HepG2 (cell line): ENCODE data around the gene CERS1. TPM values are rescaled to one million over a fixed set of nuclear protein-coding genes. Genes with fewer than 3 reads are reported as not detected.

Experiments
- ATF7-NPFF ChIP-seq: sonication (generic); formaldehyde crosslinking; IDR thresholded peaks from 2 replicates; pipeline ENCODE4 v1.8.1; 2023; ENCODE audit warnings: mild to moderate bottlenecking, low read depth, missing genetic modification reagents, moderate library complexity
- ATRX ChIP-seq: sonication (generic); formaldehyde crosslinking; IDR thresholded peaks from 2 replicates; pipeline ENCODE4 v1.4.0; 2020; ENCODE audit warnings: missing genetic modification reagents, borderline replicate concordance
- CBX1 ChIP-seq: IDR thresholded peaks from one replicate; pipeline ENCODE4 v1.6.1; 2016; ENCODE audit warnings: antibody characterized with exemption, low read depth
- CENPX ChIP-seq: sonication (generic); formaldehyde crosslinking; IDR thresholded peaks from 2 replicates; pipeline ENCODE4 v1.9.0; 2021; ENCODE audit warnings: mild to moderate bottlenecking, missing genetic modification reagents, moderate library complexity
- GATAD2A ChIP-seq: IDR thresholded peaks from 2 replicates; pipeline ENCODE4 v1.6.1; 2016
- HES4 ChIP-seq: sonication (generic); formaldehyde crosslinking; IDR thresholded peaks from 2 replicates; pipeline ENCODE4 v1.9.0; 2021; ENCODE audit warnings: mild to moderate bottlenecking, missing genetic modification reagents, borderline replicate concordance
- HHEX ChIP-seq: IDR thresholded peaks from 2 replicates; pipeline ENCODE4 v1.6.1; 2016; ENCODE audit warnings: control low read depth
- HMGXB4 ChIP-seq, 2 experiments: sonication (generic) in 1 of 2; formaldehyde crosslinking in 1 of 2; IDR thresholded peaks; 2 replicates each; pipeline versions ENCODE4 v1.4.0 to v1.6.1; 2018 to 2020; ENCODE audit warnings: missing genetic modification reagents in 2 of 2, borderline replicate concordance in 1 of 2, low read depth in 1 of 2, mild to moderate bottlenecking in 1 of 2, missing biosample characterization in 1 of 2
- NONO ChIP-seq, 2 experiments: fragments of 450-650 bp in 1 of 2; sonication (generic) in 1 of 2; formaldehyde crosslinking in 1 of 2; IDR thresholded peaks in 1 of 2; conservative IDR thresholded peaks in 1 of 2; 2 replicates each; pipeline versions ENCODE4 v1.6.1 to v1.8.0; 2017 to 2022; ENCODE audit warnings: mild to moderate bottlenecking in 1 of 2, missing genetic modification reagents in 1 of 2, moderate library complexity in 1 of 2
- RAD51 ChIP-seq: fragments of 450-650 bp; IDR thresholded peaks from 2 replicates; pipeline ENCODE4 v1.6.1; 2016; ENCODE audit warnings: borderline replicate concordance
- SMAD1 ChIP-seq: sonication (generic); formaldehyde crosslinking; IDR thresholded peaks from 2 replicates; pipeline ENCODE4 v1.4.0; 2020; ENCODE audit warnings: missing genetic modification reagents, low read depth, mild to moderate bottlenecking, borderline replicate concordance
- ZFYVE20 ChIP-seq: sonication (generic); formaldehyde crosslinking; IDR thresholded peaks from 2 replicates; pipeline ENCODE4 v1.8.0; 2023; ENCODE audit warnings: low read depth, mild to moderate bottlenecking, moderate library complexity, missing genetic modification reagents, borderline replicate concordance
- ZNF589 ChIP-seq: sonication (generic); formaldehyde crosslinking; conservative IDR thresholded peaks from 2 replicates; pipeline ENCODE4 v1.8.0; 2022; ENCODE audit warnings: mild to moderate bottlenecking, moderate library complexity, missing genetic modification reagents
- ZSCAN31 ChIP-seq: sonication (generic); formaldehyde crosslinking; IDR thresholded peaks from 2 replicates; pipeline ENCODE4 v1.5.0; 2020; ENCODE audit warnings: low read depth, mild to moderate bottlenecking, missing genetic modification reagents
- polyA plus RNA-seq, 8 experiments: library from polyadenylated mRNA; depleted of rRNA in 3 of 8; stranded (reverse) in 7 of 8; unstranded in 1 of 8; fragments of >200 nt; fragmentation: Illumina TruSeq in 4 of 8; extraction: Trizol in 4 of 8; gene quantifications; 2 replicates each; pipeline versions ENCODE4 v1.2.1 to v1.2.3, GENCODE V29; 2011 to 2016; ENCODE audit warnings: low read depth in 4 of 8, missing spikeins in 1 of 8, mixed read lengths in 1 of 8; ENCODE audit not compliant: insufficient read depth in 1 of 8
- total RNA-seq, 5 experiments: library from RNA; depleted of rRNA; stranded (reverse); fragments of >200 nt; fragmentation: Illumina TruSeq; extraction: Trizol; gene quantifications; 2 replicates each; pipeline ENCODE4 v1.2.3, GENCODE V29; 2016; ENCODE audit warnings: low read depth in 1 of 5
- TF ChIP-seq, protein P1 (sequence below): sonication (generic); formaldehyde crosslinking; IDR thresholded peaks from 2 replicates; pipeline ENCODE4 v1.9.0; 2022; ENCODE audit warnings: low read depth, missing genetic modification reagents
- TF ChIP-seq, protein P2 (sequence below): sonication (generic); formaldehyde crosslinking; IDR thresholded peaks from 2 replicates; pipeline ENCODE4 v1.5.1; 2020; ENCODE audit warnings: mild to moderate bottlenecking, missing genetic modification reagents, moderate library complexity
- TF ChIP-seq, protein P3 (sequence below): sonication (generic); formaldehyde crosslinking; IDR thresholded peaks from 2 replicates; pipeline ENCODE4 v1.4.0; 2020; ENCODE audit warnings: missing genetic modification reagents

CERS1 gene
- total and polyA plus RNA-seq, 2 of the 13 experiments (the other 11 are each of a cell fraction or from before 2014, with no cell fraction given): 4.6 to 9.8 TPM

DNA sequence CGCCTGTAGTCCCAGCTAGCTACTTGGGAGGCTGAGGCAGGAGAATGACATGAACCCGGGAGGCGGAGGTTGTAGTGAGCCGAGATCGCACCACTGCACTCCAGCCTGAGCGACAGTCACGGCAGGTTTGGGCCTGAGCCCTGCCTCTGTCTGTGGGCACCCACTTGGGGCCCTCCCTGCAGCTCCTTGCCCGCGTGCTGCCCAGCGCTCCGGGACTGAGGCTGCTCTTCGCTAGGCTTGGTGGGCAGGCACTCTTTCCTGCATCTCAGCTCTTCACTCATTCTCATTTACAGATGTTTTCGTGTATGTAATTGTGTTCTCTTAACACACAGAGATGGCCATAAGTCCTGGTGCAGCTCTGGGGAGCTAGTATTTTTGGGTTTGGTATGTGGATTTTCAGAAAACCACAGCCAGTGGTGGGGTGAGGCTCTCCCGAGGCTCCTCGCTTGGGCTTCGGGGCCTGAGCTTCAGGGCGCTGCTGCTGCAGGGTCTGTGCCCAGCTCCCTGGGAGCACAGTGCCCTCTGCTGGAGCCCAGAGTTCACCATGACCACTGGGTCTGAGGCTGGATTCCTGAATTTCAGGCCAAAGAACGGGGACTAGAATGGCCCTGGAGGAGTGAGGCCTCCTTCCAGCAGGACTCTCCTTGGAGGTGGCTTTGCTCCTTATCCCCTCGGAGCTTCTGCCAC is 49.0 kb downstream of the CERS1 start (continued):
- TF ChIP-seq HES4: no peak
- TF ChIP-seq ZFYVE20 (CRISPR knock-in tag): no peak
- TF ChIP-seq, protein P1, sequence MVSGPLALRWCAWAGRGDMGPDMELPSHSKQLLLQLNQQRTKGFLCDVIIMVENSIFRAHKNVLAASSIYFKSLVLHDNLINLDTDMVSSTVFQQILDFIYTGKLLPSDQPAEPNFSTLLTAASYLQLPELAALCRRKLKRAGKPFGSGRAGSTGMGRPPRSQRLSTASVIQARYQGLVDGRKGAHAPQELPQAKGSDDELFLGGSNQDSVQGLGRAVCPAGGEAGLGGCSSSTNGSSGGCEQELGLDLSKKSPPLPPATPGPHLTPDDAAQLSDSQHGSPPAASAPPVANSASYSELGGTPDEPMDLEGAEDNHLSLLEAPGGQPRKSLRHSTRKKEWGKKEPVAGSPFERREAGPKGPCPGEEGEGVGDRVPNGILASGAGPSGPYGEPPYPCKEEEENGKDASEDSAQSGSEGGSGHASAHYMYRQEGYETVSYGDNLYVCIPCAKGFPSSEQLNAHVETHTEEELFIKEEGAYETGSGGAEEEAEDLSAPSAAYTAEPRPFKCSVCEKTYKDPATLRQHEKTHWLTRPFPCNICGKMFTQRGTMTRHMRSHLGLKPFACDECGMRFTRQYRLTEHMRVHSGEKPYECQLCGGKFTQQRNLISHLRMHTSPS (CRISPR knock-in tag): no peak
- peak; percentile 13; the same call in 1 of the 2 replicates for TF ChIP-seq GATAD2A (CRISPR knock-in tag)
- peak in 1 of 2 experiments; percentile 27; a peak in 1 of 4 replicates for TF ChIP-seq HMGXB4 (CRISPR knock-in tag; IDR thresholded peaks at IDR 0.05; ENCODE audit: borderline replicate concordance in 1 of 2, low read depth in 1 of 2)
- no peak for TF ChIP-seq ATRX (CRISPR knock-in tag)
- no peak for TF ChIP-seq ZNF589 (CRISPR knock-in tag)
- no peak for TF ChIP-seq CENPX (CRISPR knock-in tag)
- TF ChIP-seq, protein P2, sequence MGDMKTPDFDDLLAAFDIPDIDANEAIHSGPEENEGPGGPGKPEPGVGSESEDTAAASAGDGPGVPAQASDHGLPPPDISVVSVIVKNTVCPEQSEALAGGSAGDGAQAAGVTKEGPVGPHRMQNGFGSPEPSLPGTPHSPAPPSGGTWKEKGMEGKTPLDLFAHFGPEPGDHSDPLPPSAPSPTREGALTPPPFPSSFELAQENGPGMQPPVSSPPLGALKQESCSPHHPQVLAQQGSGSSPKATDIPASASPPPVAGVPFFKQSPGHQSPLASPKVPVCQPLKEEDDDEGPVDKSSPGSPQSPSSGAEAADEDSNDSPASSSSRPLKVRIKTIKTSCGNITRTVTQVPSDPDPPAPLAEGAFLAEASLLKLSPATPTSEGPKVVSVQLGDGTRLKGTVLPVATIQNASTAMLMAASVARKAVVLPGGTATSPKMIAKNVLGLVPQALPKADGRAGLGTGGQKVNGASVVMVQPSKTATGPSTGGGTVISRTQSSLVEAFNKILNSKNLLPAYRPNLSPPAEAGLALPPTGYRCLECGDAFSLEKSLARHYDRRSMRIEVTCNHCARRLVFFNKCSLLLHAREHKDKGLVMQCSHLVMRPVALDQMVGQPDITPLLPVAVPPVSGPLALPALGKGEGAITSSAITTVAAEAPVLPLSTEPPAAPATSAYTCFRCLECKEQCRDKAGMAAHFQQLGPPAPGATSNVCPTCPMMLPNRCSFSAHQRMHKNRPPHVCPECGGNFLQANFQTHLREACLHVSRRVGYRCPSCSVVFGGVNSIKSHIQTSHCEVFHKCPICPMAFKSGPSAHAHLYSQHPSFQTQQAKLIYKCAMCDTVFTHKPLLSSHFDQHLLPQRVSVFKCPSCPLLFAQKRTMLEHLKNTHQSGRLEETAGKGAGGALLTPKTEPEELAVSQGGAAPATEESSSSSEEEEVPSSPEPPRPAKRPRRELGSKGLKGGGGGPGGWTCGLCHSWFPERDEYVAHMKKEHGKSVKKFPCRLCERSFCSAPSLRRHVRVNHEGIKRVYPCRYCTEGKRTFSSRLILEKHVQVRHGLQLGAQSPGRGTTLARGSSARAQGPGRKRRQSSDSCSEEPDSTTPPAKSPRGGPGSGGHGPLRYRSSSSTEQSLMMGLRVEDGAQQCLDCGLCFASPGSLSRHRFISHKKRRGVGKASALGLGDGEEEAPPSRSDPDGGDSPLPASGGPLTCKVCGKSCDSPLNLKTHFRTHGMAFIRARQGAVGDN (CRISPR knock-in tag): peak; percentile 52
- TF ChIP-seq ATF7-NPFF (CRISPR knock-in tag): no peak
- TF ChIP-seq SMAD1 (CRISPR knock-in tag): no peak
- TF ChIP-seq ZSCAN31 (CRISPR knock-in tag): peak; percentile 4; the same call in 1 of the 2 replicates
- TF ChIP-seq, protein P3, sequence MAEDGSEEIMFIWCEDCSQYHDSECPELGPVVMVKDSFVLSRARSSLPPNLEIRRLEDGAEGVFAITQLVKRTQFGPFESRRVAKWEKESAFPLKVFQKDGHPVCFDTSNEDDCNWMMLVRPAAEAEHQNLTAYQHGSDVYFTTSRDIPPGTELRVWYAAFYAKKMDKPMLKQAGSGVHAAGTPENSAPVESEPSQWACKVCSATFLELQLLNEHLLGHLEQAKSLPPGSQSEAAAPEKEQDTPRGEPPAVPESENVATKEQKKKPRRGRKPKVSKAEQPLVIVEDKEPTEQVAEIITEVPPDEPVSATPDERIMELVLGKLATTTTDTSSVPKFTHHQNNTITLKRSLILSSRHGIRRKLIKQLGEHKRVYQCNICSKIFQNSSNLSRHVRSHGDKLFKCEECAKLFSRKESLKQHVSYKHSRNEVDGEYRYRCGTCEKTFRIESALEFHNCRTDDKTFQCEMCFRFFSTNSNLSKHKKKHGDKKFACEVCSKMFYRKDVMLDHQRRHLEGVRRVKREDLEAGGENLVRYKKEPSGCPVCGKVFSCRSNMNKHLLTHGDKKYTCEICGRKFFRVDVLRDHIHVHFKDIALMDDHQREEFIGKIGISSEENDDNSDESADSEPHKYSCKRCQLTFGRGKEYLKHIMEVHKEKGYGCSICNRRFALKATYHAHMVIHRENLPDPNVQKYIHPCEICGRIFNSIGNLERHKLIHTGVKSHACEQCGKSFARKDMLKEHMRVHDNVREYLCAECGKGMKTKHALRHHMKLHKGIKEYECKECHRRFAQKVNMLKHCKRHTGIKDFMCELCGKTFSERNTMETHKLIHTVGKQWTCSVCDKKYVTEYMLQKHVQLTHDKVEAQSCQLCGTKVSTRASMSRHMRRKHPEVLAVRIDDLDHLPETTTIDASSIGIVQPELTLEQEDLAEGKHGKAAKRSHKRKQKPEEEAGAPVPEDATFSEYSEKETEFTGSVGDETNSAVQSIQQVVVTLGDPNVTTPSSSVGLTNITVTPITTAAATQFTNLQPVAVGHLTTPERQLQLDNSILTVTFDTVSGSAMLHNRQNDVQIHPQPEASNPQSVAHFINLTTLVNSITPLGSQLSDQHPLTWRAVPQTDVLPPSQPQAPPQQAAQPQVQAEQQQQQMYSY (CRISPR knock-in tag): no peak
- TF ChIP-seq CBX1: no peak
- TF ChIP-seq NONO (IDR thresholded peaks at IDR 0.05): no peak
- no peak for TF ChIP-seq NONO (CRISPR knock-in tag; conservative IDR thresholded peaks at IDR 0.05)
- no peak for TF ChIP-seq HHEX (CRISPR knock-in tag)
- no peak for TF ChIP-seq RAD51
